ENCODE data around the gene GPNMB.

- TF ChIP-seq CTCF (IDR thresholded peaks at IDR 0.05; ENCODE audit: low read depth, low read length, poor library complexity, severe bottlenecking): no peak
- TF ChIP-seq EZH2phosphoT487 (IDR thresholded peaks at IDR 0.05; ENCODE audit: borderline replicate concordance, low read length): no peak
These were observed 29.3 kb downstream of the GPNMB start for GRCh38 chr7:23275912-23276311.

Data from DOHH2 (cell line).